Heart left ventricle (tissue), 16 donors: ENCODE measurements around the gene MEP1B. TPM values are rescaled to one million over a fixed set of nuclear protein-coding genes. Genes with fewer than 3 reads are reported as not detected.

Experiments
- ATAC-seq, 4 donors: fragments of 200-7000 bp; cut with Tn5 transposase; one replicate each; pipeline ENCODE4 v1.9.1; 2020 to 2022; ENCODE audit warnings: moderate library complexity in 4 of 4, mild to moderate bottlenecking in 3 of 4, moderate number of reproducible peaks in 1 of 4
- DNase-seq, 5 donors: peaks; one replicate each; pipeline ENCODE4 v3.0.0-alpha.2; 2020
- H3K27ac ChIP-seq, 12 donors: fragments of 200-600 bp; sonication (generic) in 4 of 12; one replicate each; pipeline versions ENCODE4 v1.5.0 to v1.8.0; 2016 to 2022; ENCODE audit warnings: mild to moderate bottlenecking in 2 of 12
- H3K27me3 ChIP-seq, 9 donors: fragments of 200-600 bp; sonication (generic) in 2 of 9; one replicate each; pipeline versions ENCODE4 v1.5.1 to v1.8.0; 2016 to 2022; ENCODE audit warnings: mild to moderate bottlenecking in 3 of 9
- H3K36me3 ChIP-seq, 9 donors: fragments of 200-600 bp; sonication (generic) in 2 of 9; one replicate each; pipeline versions ENCODE4 v1.5.0 to v1.8.0; 2018 to 2022; ENCODE audit warnings: mild to moderate bottlenecking in 2 of 9
- H3K4me1 ChIP-seq, 12 donors: fragments of 200-600 bp; sonication (generic) in 4 of 12; one replicate each; pipeline versions ENCODE4 v1.5.0 to v1.8.0; 2016 to 2022; ENCODE audit warnings: mild to moderate bottlenecking in 3 of 12
- H3K4me3 ChIP-seq, 12 donors: fragments of 200-600 bp; sonication (generic) in 4 of 12; one replicate each; pipeline versions ENCODE4 v1.5.0 to v1.8.0; 2017 to 2022; ENCODE audit warnings: mild to moderate bottlenecking in 9 of 12, moderate library complexity in 4 of 12
- H3K9me3 ChIP-seq, 12 donors: fragments of 200-600 bp; sonication (generic) in 4 of 12; one replicate each; pipeline versions ENCODE4 v1.5.0 to v1.8.0; 2016 to 2022; ENCODE audit warnings: mild to moderate bottlenecking in 1 of 12
- CTCF ChIP-seq, 12 donors: fragments of 200-600 bp; sonication (generic) in 4 of 12; IDR thresholded peaks; one replicate each; pipeline versions ENCODE4 v1.5.0 to v1.8.0; 2018 to 2022; ENCODE audit warnings: antibody characterized with exemption in 12 of 12, mild to moderate bottlenecking in 5 of 12
- POLR2A ChIP-seq, 2 donors: fragments of 450-650 bp; IDR thresholded peaks; one replicate each; pipeline ENCODE4 v1.6.1; 2017; ENCODE audit warnings: antibody characterized with exemption in 2 of 2, mild to moderate bottlenecking in 2 of 2, moderate library complexity in 2 of 2
- WGBS, 4 donors: extraction: QIAGEN DNeasy Blood & Tissue Kit in 2 of 4; methylation state at CpG; one replicate each; pipeline versions ENCODE4 v1.1.5 to v1.1.7; 2013 to 2018; 5-methylcytosine and 5-hydroxymethylcytosine counted together
- intact Hi-C, 10 donors: fragments of 100-400 bp; cut with DNase I; formaldehyde crosslinking; loops; one replicate each; pipeline versions ENCODE4 v1.11.1 to v1.14.2; 2022
- polyA plus RNA-seq, 2 donors: library from polyadenylated mRNA; stranded (reverse); fragments of 200-250 nt; gene quantifications; one replicate each; pipeline ENCODE4 v1.2.3, GENCODE V29; 2013
- total RNA-seq, 9 donors: library from RNA; depleted of rRNA in 2 of 9; stranded (reverse); fragments of >200 nt in 2 of 9; fragmentation: NEBNext Ultra II Directional in 3 of 9; extraction: Animal tissue kit (Norgen Biotek cat#: 25700) in 3 of 9; gene quantifications; one replicate each; pipeline versions ENCODE4 v1.1.0 to v1.2.4, GENCODE V29; 2016 to 2023
- donor health status: ischemic (EF 13 %, LVEDD 7.1; RV severe dilation, severe dysfunction).
- donor health status: healthy with polysubstance abuse.
- donor health status: DM: no; HTN: yes; CAD: no.
- donor health status: DM: no; HTN: no; CAD: no.
- donor health status: ischemic (EF 25% LVEDD 6.9; RV normal size, moderate dysfunction).
- donor health status: ischemic (EF 25% LVEDD 5.7; RV mildly dilated, moderate dysfunction).
- donor health status: healthy.
- donor health status: DM: yes; HTN: yes; CAD: no.
- donor health status: ischemic (EF 35%, LVEDD 5.7; RV mildly dilated, moderate dysfunction).
- donor health status: nonischemic (EF 11% LVEDD 7.7; RV severe dilation, severe dysfunction).
- donor health status: DM: yes; HTN: yes; CAD: no.
- donor health status: PGD.
- donor health status: ischemic (EF 29% LVEDD 5.4; RV normal size, mild dysfunction).
- donor health status: nonischemic (EF 23%, LVEDD 6.1; RV moderate dilation, normal function).

The MEP1B gene
- total and polyA plus RNA-seq, 11 donors: 0.17 TPM; not detected in 10

- ATAC-seq (no peak), DNase-seq (no peak)
- intact Hi-C loops: no loop called here
- H3K4me1 ChIP-seq: no peaks in the 10 kb centered on the region
- 89 to 90% (median 90%) methylated on average over 8 of the region's 8 CpGs for whole genome bisulfite sequencing, 4 donors
- no peak overlapping the region for H3K27ac ChIP-seq
- no peak for TF ChIP-seq POLR2A (IDR thresholded peaks at IDR 0.05)
- TF ChIP-seq CTCF (IDR thresholded peaks at IDR 0.05): no peak
- no peaks in the 10 kb centered on the region for H3K27me3 ChIP-seq
- no peak overlapping the region for H3K4me3 ChIP-seq
- no peaks in the 10 kb centered on the region for H3K36me3 ChIP-seq
- no peaks in the 10 kb centered on the region for H3K9me3 ChIP-seq
Observed at GRCh38 chr18:32249147-32249929, 59.5 kb downstream of the MEP1B start.

GRCh38 chr18:32251466-32251865 lies 61.6 kb downstream of the MEP1B start:
- no peak overlapping the region for H3K27ac ChIP-seq
- H3K4me1 ChIP-seq: no peaks in the 10 kb centered on the region
- ATAC-seq: no peak
- 66 to 85% (median 81%) methylated on average over 3 of the region's 3 CpGs for WGBS, 4 donors
- no peak overlapping the region for H3K4me3 ChIP-seq
- no peaks in the 10 kb centered on the region for H3K36me3 ChIP-seq
- intact Hi-C loops: no loop called here
- no peak for DNase-seq
- no peaks in the 10 kb centered on the region for H3K9me3 ChIP-seq
- TF ChIP-seq CTCF (IDR thresholded peaks at IDR 0.05) (no peak), POLR2A (IDR thresholded peaks at IDR 0.05) (no peak)
- H3K27me3 ChIP-seq: no peaks in the 10 kb centered on the region

GRCh38 chr18:32252141-32252860 lies 62.5 kb downstream of the MEP1B start:
- H3K27me3 ChIP-seq: no peaks in the 10 kb centered on the region
- TF ChIP-seq CTCF (IDR thresholded peaks at IDR 0.05) (no peak), POLR2A (IDR thresholded peaks at IDR 0.05) (no peak)
- ATAC-seq: no peak
- no peaks in the 10 kb centered on the region for H3K9me3 ChIP-seq
- intact Hi-C loops: no loop called here
- no peaks in the 10 kb centered on the region for H3K36me3 ChIP-seq
- H3K4me3 ChIP-seq: no peak overlapping the region
- H3K4me1 ChIP-seq: no peaks in the 10 kb centered on the region
- WGBS, 4 donors: 74 to 82% (median 77%) methylated on average over 8 of the region's 8 CpGs
- no peak for DNase-seq
- no peak overlapping the region for H3K27ac ChIP-seq

- H3K27me3 ChIP-seq: no peaks in the 10 kb centered on the region
- no peaks in the 10 kb centered on the region for H3K9me3 ChIP-seq
- H3K36me3 ChIP-seq: no peaks in the 10 kb centered on the region
- no peaks in the 10 kb centered on the region for H3K4me1 ChIP-seq
- no peak for ATAC-seq
- no peak overlapping the region for H3K4me3 ChIP-seq
- TF ChIP-seq POLR2A (IDR thresholded peaks at IDR 0.05) (no peak), CTCF (IDR thresholded peaks at IDR 0.05) (no peak)
- intact Hi-C loops: no loop called here
- no peak overlapping the region for H3K27ac ChIP-seq
- 75 to 88% (median 82%) methylated on average over 3 of the region's 3 CpGs for WGBS, 4 donors
- DNase-seq: no peak
Observed at GRCh38 chr18:32255570-32255969, 65.7 kb downstream of the MEP1B start.
